ENCODE measurements around the gene SEMG1. TPM values are rescaled to one million over a fixed set of nuclear protein-coding genes. Genes with fewer than 3 reads are reported as not detected.

Gene SEMG1, protein sequence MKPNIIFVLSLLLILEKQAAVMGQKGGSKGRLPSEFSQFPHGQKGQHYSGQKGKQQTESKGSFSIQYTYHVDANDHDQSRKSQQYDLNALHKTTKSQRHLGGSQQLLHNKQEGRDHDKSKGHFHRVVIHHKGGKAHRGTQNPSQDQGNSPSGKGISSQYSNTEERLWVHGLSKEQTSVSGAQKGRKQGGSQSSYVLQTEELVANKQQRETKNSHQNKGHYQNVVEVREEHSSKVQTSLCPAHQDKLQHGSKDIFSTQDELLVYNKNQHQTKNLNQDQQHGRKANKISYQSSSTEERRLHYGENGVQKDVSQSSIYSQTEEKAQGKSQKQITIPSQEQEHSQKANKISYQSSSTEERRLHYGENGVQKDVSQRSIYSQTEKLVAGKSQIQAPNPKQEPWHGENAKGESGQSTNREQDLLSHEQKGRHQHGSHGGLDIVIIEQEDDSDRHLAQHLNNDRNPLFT
- not detected in 2 replicates for total RNA-seq (2014; rRNA removed; shearing (Covaris generic); ENCODE audit: low replicate concordance)

DNA sequence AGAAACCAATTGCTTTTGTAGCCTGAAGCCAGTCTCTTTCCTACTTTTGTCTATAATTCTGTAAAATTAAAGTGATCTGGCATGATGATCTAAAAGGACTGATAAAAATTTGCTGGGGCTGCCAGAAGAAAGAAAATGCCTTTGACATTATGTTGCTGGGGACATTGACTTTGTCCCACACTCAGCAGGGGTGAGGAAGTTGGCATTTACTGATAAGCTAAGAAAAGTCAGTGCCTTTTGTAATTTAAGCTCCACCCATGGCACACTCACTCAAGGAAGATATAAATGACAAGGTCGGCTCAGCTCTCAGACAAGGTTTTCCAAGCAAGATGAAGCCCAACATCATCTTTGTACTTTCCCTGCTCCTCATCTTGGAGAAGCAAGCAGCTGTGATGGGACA, at the start of gene SEMG1:
Gene SEMG1, plus strand, starts transcription at position 309 of the 400 bp plus-strand sequence. Its CDS starts 21 bp downstream, at position 330.
- Histone ChIP-seq H4K20me1 (ENCODE audit: insufficient read depth, low read depth, low read length) (no peaks in the 10 kb centered on the region), H3K4me1 (ENCODE audit: low read length) (no peaks in the 10 kb centered on the region), H2AFZ (ENCODE audit: low read length) (no peak within 1 kb of the TSS), H3K9ac (ENCODE audit: low read length) (no peak within 1 kb of the TSS), H3K4me2 (ENCODE audit: low read depth, low read length, poor library complexity, severe bottlenecking) (no peak within 1 kb of the TSS), H3K36me3 (ENCODE audit: insufficient read depth, low read length) (no peaks in the 10 kb centered on the region), H3K27me3 (ENCODE audit: low read length) (no peaks in the 10 kb centered on the region), H3K79me2 (ENCODE audit: low read length) (no peaks in the 10 kb centered on the region), H3K9me3 (ENCODE audit: low read length) (no peaks in the 10 kb centered on the region), H3K4me3 (ENCODE audit: low read length) (no peak within 1 kb of the TSS), H3K9me2 (replicated peaks; ENCODE audit: insufficient read depth, low read length) (no peaks in the 10 kb centered on the region), H3K27ac (ENCODE audit: low read length) (no peak within 1 kb of the TSS)
- DNase-seq: no peak

DNA sequence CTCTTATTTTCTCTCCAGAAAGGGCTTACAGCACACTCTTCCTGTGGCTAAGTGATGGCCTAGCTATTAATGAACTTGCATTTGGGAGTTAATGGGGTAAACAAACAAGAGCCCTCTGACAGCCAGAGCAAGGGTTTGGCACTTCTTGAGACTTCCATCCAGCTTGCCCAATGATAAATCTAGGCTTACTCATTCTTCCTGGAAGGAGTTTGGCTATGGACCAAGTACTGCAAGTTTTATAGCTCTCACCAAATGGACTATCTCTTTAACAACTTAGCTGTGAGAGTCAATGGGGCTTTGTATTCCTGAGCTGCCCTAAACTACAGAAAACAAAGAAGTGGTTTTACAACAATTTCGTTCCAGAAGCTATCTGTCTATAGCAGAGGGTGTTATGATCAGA, 48.9 kb upstream of the SEMG1 start:
- Histone ChIP-seq H3K4me2 (ENCODE audit: low read depth, low read length, poor library complexity, severe bottlenecking) (no peak overlapping the region), H3K27me3 (ENCODE audit: low read length) (no peaks in the 10 kb centered on the region), H3K9me2 (replicated peaks; ENCODE audit: insufficient read depth, low read length) (no peaks in the 10 kb centered on the region), H4K20me1 (ENCODE audit: insufficient read depth, low read depth, low read length) (no peaks in the 10 kb centered on the region), H3K4me1 (ENCODE audit: low read length) (no peaks in the 10 kb centered on the region), H3K9ac (ENCODE audit: low read length) (no peak overlapping the region), H3K9me3 (ENCODE audit: low read length) (no peaks in the 10 kb centered on the region), H3K27ac (ENCODE audit: low read length) (no peak overlapping the region), H3K79me2 (ENCODE audit: low read length) (no peaks in the 10 kb centered on the region), H3K36me3 (ENCODE audit: insufficient read depth, low read length) (no peaks in the 10 kb centered on the region), H3K4me3 (ENCODE audit: low read length) (no peak overlapping the region), H2AFZ (ENCODE audit: low read length) (no peak overlapping the region)
- DNase-seq: no peak

DNA sequence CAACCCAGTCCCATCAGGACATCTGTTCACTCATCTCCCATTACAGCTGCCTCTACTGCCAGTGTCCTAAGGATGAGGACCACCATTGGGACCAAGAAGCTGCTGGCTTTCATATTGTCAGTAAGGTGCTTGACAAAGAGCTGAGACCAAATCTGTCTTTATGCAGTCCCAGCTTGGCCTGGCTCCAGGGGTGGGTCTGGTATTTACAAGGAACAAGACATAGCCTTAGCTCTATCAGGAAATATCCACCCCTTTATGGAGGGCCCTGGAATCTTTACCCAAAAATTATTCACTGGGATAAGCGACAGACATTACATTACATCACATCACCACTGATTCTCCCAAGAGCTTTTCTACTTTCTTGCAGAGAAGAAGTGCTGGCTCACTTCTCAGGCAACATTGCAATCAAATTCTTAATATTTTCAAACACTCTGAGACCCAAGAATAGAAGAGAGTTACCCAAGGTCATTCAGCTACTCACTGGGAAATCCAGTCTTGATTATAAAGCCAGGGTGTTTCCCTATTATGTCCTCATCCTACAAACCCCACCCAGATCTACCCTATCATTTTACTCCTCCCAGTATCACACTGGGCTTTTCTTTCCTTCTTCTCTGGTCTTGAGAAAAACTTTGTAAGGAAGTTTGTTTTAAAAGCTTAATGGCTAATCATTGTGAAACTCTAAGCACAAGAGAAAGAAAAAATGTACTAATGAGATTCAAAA, 43.6 kb upstream of the SEMG1 start:
- Histone ChIP-seq H3K27ac (ENCODE audit: low read length) (no peak overlapping the region), H3K9me3 (ENCODE audit: low read length) (no peaks in the 10 kb centered on the region), H2AFZ (ENCODE audit: low read length) (no peak overlapping the region), H3K4me1 (ENCODE audit: low read length) (no peaks in the 10 kb centered on the region), H3K9me2 (replicated peaks; ENCODE audit: insufficient read depth, low read length) (no peaks in the 10 kb centered on the region), H3K27me3 (ENCODE audit: low read length) (no peaks in the 10 kb centered on the region), H3K79me2 (ENCODE audit: low read length) (no peaks in the 10 kb centered on the region), H4K20me1 (ENCODE audit: insufficient read depth, low read depth, low read length) (no peaks in the 10 kb centered on the region), H3K9ac (ENCODE audit: low read length) (no peak overlapping the region), H3K4me2 (ENCODE audit: low read depth, low read length, poor library complexity, severe bottlenecking) (no peak overlapping the region), H3K4me3 (ENCODE audit: low read length) (no peak overlapping the region), H3K36me3 (ENCODE audit: insufficient read depth, low read length) (no peaks in the 10 kb centered on the region)
- DNase-seq: no peak

DNA sequence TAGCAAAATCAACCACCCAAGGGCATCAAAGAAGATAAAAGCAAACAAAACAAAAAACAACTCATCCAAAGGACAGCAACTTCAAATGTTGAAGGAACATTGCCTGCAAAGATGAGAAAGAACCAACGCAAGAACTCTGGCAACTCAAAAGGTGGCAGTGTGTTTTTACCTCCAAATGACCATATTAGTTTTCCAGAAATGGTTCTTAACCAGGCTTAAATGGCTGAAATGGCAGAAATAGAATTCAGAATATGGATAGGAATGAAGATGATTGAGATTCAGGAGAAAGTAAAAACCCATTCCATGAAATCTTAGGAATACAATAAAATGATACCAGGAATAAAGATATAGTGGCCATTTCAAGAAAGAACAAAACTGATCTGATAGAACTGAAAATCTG, 41.9 kb upstream of the SEMG1 start:
- H3K9me3 ChIP-seq (ENCODE audit: low read length): no peaks in the 10 kb centered on the region
- H3K27me3 ChIP-seq (ENCODE audit: low read length): no peaks in the 10 kb centered on the region
- H3K27ac ChIP-seq (ENCODE audit: low read length): no peak overlapping the region
- no peaks in the 10 kb centered on the region for H4K20me1 ChIP-seq (ENCODE audit: insufficient read depth, low read depth, low read length)
- no peak for DNase-seq
- no peak overlapping the region for H3K4me2 ChIP-seq (ENCODE audit: low read depth, low read length, poor library complexity, severe bottlenecking)
- no peaks in the 10 kb centered on the region for H3K4me1 ChIP-seq (ENCODE audit: low read length)
- no peaks in the 10 kb centered on the region for H3K36me3 ChIP-seq (ENCODE audit: insufficient read depth, low read length)
- no peak overlapping the region for H3K4me3 ChIP-seq (ENCODE audit: low read length)
- H3K9me2 ChIP-seq (replicated peaks; ENCODE audit: insufficient read depth, low read length): no peaks in the 10 kb centered on the region
- H2AFZ ChIP-seq (ENCODE audit: low read length): no peak overlapping the region
- H3K79me2 ChIP-seq (ENCODE audit: low read length): no peaks in the 10 kb centered on the region
- H3K9ac ChIP-seq (ENCODE audit: low read length): no peak overlapping the region

GRCh38 chr20:45173522-45173921, 33.3 kb upstream of the SEMG1 start:
- no peaks in the 10 kb centered on the region for H3K79me2 ChIP-seq (ENCODE audit: low read length)
- no peaks in the 10 kb centered on the region for H3K27me3 ChIP-seq (ENCODE audit: low read length)
- no peak for DNase-seq
- no peak overlapping the region for H3K4me2 ChIP-seq (ENCODE audit: low read depth, low read length, poor library complexity, severe bottlenecking)
- no peaks in the 10 kb centered on the region for H3K9me2 ChIP-seq (replicated peaks; ENCODE audit: insufficient read depth, low read length)
- H3K4me3 ChIP-seq (ENCODE audit: low read length): no peak overlapping the region
- H3K27ac ChIP-seq (ENCODE audit: low read length): no peak overlapping the region
- H4K20me1 ChIP-seq (ENCODE audit: insufficient read depth, low read depth, low read length): no peaks in the 10 kb centered on the region
- no peaks in the 10 kb centered on the region for H3K4me1 ChIP-seq (ENCODE audit: low read length)
- no peak overlapping the region for H3K9ac ChIP-seq (ENCODE audit: low read length)
- no peak overlapping the region for H2AFZ ChIP-seq (ENCODE audit: low read length)
- H3K36me3 ChIP-seq (ENCODE audit: insufficient read depth, low read length): no peaks in the 10 kb centered on the region
- H3K9me3 ChIP-seq (ENCODE audit: low read length): no peaks in the 10 kb centered on the region

GRCh38 chr20:45174434-45175364, 32.1 kb upstream of the SEMG1 start, which contains the start of gene PI3:
TSS of gene PI3 (plus strand) at chr20:45174902. CDS start at chr20:45174923, 21 bp downstream.
- Histone ChIP-seq H3K9ac (ENCODE audit: low read length) (no peak within 1 kb of the TSS), H3K4me3 (ENCODE audit: low read length) (no peak within 1 kb of the TSS), H3K4me2 (ENCODE audit: low read depth, low read length, poor library complexity, severe bottlenecking) (no peak within 1 kb of the TSS), H4K20me1 (ENCODE audit: insufficient read depth, low read depth, low read length) (no peaks in the 10 kb centered on the region), H3K27ac (ENCODE audit: low read length) (no peak within 1 kb of the TSS), H3K9me2 (replicated peaks; ENCODE audit: insufficient read depth, low read length) (no peaks in the 10 kb centered on the region), H3K4me1 (ENCODE audit: low read length) (no peaks in the 10 kb centered on the region), H2AFZ (ENCODE audit: low read length) (no peak within 1 kb of the TSS), H3K9me3 (ENCODE audit: low read length) (no peaks in the 10 kb centered on the region), H3K79me2 (ENCODE audit: low read length) (no peaks in the 10 kb centered on the region), H3K27me3 (ENCODE audit: low read length) (no peaks in the 10 kb centered on the region), H3K36me3 (ENCODE audit: insufficient read depth, low read length) (no peaks in the 10 kb centered on the region)
- no peak for DNase-seq

DNA sequence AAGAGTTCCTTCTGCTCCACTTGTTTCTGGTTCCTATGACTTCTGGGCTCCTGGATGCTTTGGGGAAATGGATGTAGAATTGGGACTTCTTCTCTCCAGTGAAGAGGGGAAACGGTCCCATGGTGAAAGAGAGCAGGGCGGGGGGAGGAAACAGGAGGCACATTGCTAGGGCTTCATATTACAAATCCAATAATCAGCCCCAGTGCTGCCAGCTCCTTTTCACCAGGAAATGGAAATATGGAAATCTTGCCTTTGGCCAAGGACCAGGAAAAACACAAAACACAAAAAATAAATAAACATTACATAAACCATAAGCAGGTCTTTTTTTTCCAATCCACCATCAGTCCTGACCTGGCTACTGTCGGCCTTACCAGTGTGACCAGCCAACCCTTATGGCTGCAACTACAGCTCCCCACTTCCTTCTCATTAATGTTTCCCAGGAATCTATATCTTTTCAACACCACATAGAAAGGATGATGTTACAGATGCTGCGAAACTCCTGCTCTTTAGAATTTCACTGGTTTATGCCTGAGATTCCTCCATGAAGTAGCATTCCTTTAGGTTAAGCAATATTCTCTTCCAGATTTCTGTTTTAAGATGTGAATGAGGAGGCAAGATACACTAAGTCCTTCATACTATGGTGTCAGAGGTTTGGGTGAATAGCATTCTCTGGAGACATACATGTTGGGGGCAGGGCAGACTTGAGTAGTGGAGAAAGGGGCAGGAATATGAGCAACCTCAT, 30.1 kb upstream of the SEMG1 start:
- Histone ChIP-seq H3K9me2 (replicated peaks; ENCODE audit: insufficient read depth, low read length) (no peaks in the 10 kb centered on the region), H3K27me3 (ENCODE audit: low read length) (no peaks in the 10 kb centered on the region), H2AFZ (ENCODE audit: low read length) (no peak overlapping the region), H3K9ac (ENCODE audit: low read length) (no peak overlapping the region), H3K4me3 (ENCODE audit: low read length) (no peak overlapping the region), H3K4me2 (ENCODE audit: low read depth, low read length, poor library complexity, severe bottlenecking) (no peak overlapping the region), H3K9me3 (ENCODE audit: low read length) (no peaks in the 10 kb centered on the region), H3K4me1 (ENCODE audit: low read length) (no peaks in the 10 kb centered on the region), H3K27ac (ENCODE audit: low read length) (no peak overlapping the region), H4K20me1 (ENCODE audit: insufficient read depth, low read depth, low read length) (no peaks in the 10 kb centered on the region), H3K36me3 (ENCODE audit: insufficient read depth, low read length) (no peaks in the 10 kb centered on the region), H3K79me2 (ENCODE audit: low read length) (no peaks in the 10 kb centered on the region)
- no peak for DNase-seq

All from Karpas-422 (cell line).